ENCODE results near the gene DYRK1B.
"Not testable (repeated sequence)": the region's sequence is repeated elsewhere in the genome, so short reads cannot be mapped to it uniquely, and the experiment has no call there.

The DYRK1B gene

GRCh38 chr19:39818626-39819097, 15.3 kb downstream of the DYRK1B start:
- Histone ChIP-seq H3K4me3 (ENCODE audit: low read length) (no peak overlapping the region), H2BK15ac (replicated peaks; ENCODE audit: low read depth) (no peak overlapping the region), H3K36me3 (ENCODE audit: control insufficient read depth, insufficient read depth, low read length) (no peaks in the 10 kb centered on the region), H2AK5ac (ENCODE audit: low read length) (no peak overlapping the region), H2BK120ac (ENCODE audit: low read depth, low read length) (no peak overlapping the region), H3K79me2 (ENCODE audit: control insufficient read depth, insufficient read depth, low read length) (no peaks in the 10 kb centered on the region), H3K56ac (ENCODE audit: low read length) (no peak overlapping the region), H3K18ac (ENCODE audit: low read length) (no peak overlapping the region), H4K5ac (ENCODE audit: low read length) (no peak overlapping the region), H3K79me1 (ENCODE audit: low read length) (no peaks in the 10 kb centered on the region), H3K4me2 (ENCODE audit: low read length) (no peak overlapping the region), H3K4me1 (ENCODE audit: control insufficient read depth, low read depth, low read length) (no peaks in the 10 kb centered on the region), H3K27ac (ENCODE audit: low read depth, low read length) (no peak overlapping the region), H4K8ac (ENCODE audit: low read depth, low read length) (no peak overlapping the region), H3K4ac (ENCODE audit: low read depth, low read length) (no peak overlapping the region), H3K27me3 (ENCODE audit: insufficient read depth, low read length, poor library complexity) (no peaks in the 10 kb centered on the region), H2BK5ac (ENCODE audit: low read length) (no peak overlapping the region), H3K9ac (ENCODE audit: low read length) (no peak overlapping the region), H3K23ac (ENCODE audit: low read length) (no peak overlapping the region)
- no CpG with 5 or more reads among the region's 4 CpGs for WGBS (ENCODE audit: extremely low coverage, insufficient coverage, low lambda C conversion rate)
- no peak for DNase-seq

GRCh38 chr19:39817888-39818561, 15.9 kb downstream of the DYRK1B start:
- H3K4me3 ChIP-seq (ENCODE audit: low read length): no peak overlapping the region
- no peak overlapping the region for H3K27ac ChIP-seq (ENCODE audit: low read depth, low read length)
- DNase-seq: no peak
- H4K5ac ChIP-seq (ENCODE audit: low read length): no peak overlapping the region
- H2BK120ac ChIP-seq (ENCODE audit: low read depth, low read length): no peak overlapping the region
- no peak overlapping the region for H3K23ac ChIP-seq (ENCODE audit: low read length)
- H3K79me1 ChIP-seq (ENCODE audit: low read length): no peaks in the 10 kb centered on the region
- no peak overlapping the region for H3K18ac ChIP-seq (ENCODE audit: low read length)
- no peaks in the 10 kb centered on the region for H3K79me2 ChIP-seq (ENCODE audit: control insufficient read depth, insufficient read depth, low read length)
- H3K4me1 ChIP-seq (ENCODE audit: control insufficient read depth, low read depth, low read length): no peaks in the 10 kb centered on the region
- H3K56ac ChIP-seq (ENCODE audit: low read length): no peak overlapping the region
- H3K4ac ChIP-seq (ENCODE audit: low read depth, low read length): no peak overlapping the region
- no peak overlapping the region for H2AK5ac ChIP-seq (ENCODE audit: low read length)
- no peak overlapping the region for H2BK15ac ChIP-seq (replicated peaks; ENCODE audit: low read depth)
- no peaks in the 10 kb centered on the region for H3K36me3 ChIP-seq (ENCODE audit: control insufficient read depth, insufficient read depth, low read length)
- H2BK5ac ChIP-seq (ENCODE audit: low read length): no peak overlapping the region
- H3K27me3 ChIP-seq (ENCODE audit: insufficient read depth, low read length, poor library complexity): no peaks in the 10 kb centered on the region
- H3K4me2 ChIP-seq (ENCODE audit: low read length): no peak overlapping the region
- WGBS (ENCODE audit: extremely low coverage, insufficient coverage, low lambda C conversion rate): no CpG with 5 or more reads among the region's 12 CpGs
- H3K9ac ChIP-seq (ENCODE audit: low read length): no peak overlapping the region
- H4K8ac ChIP-seq (ENCODE audit: low read depth, low read length): no peak overlapping the region

DNA sequence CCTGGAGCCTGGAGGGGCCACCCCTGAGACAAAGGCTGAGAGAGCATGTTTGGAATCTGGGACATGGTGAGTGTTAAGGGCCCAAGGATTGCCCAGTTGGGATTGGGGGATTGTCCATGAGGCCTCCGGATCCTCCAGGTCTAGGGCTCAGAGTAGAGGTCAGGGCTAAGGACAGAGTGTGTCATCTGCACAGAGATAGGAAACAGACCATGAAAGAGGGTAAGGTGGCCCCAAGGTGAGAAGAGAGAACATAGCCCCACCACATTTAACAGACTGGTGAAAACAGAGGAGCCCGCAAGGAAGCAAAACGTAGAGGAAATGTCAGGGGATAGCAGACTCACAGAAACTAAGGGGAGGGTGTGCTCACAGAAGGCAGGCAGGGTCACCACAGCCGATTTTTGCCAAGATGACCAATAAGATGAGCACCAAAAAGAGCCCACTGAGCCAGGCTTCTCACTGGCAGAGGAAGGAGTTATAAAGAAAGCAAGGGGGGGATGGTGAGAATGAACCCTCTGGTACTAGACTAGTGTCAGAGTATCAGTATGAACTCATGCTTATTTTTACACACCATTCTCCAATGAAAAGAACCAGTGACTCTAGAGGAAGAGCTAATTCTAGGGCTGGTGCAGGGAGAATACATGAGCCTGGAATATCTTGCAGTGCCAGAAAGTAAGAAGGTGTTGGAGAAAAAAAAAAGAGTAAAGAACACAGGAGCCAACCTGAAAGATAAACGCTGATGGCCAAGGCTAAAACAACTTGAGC, 17.5 kb downstream of the DYRK1B start:
- H2BK15ac ChIP-seq (replicated peaks; ENCODE audit: low read depth): no peak overlapping the region
- no peaks in the 10 kb centered on the region for H3K36me3 ChIP-seq (ENCODE audit: control insufficient read depth, insufficient read depth, low read length)
- H4K5ac ChIP-seq (ENCODE audit: low read length): no peak overlapping the region
- no peaks in the 10 kb centered on the region for H3K4me1 ChIP-seq (ENCODE audit: control insufficient read depth, low read depth, low read length)
- H3K27me3 ChIP-seq (ENCODE audit: insufficient read depth, low read length, poor library complexity): no peaks in the 10 kb centered on the region
- H2BK5ac ChIP-seq (ENCODE audit: low read length): no peak overlapping the region
- H3K9ac ChIP-seq (ENCODE audit: low read length): no peak overlapping the region
- no peak overlapping the region for H2BK120ac ChIP-seq (ENCODE audit: low read depth, low read length)
- no peak overlapping the region for H3K18ac ChIP-seq (ENCODE audit: low read length)
- H3K4me3 ChIP-seq (ENCODE audit: low read length): no peak overlapping the region
- H2AK5ac ChIP-seq (ENCODE audit: low read length): no peak overlapping the region
- H3K56ac ChIP-seq (ENCODE audit: low read length): no peak overlapping the region
- H3K79me1 ChIP-seq (ENCODE audit: low read length): no peaks in the 10 kb centered on the region
- H3K79me2 ChIP-seq (ENCODE audit: control insufficient read depth, insufficient read depth, low read length): no peaks in the 10 kb centered on the region
- no peak overlapping the region for H3K27ac ChIP-seq (ENCODE audit: low read depth, low read length)
- no peak overlapping the region for H3K4ac ChIP-seq (ENCODE audit: low read depth, low read length)
- DNase-seq: no peak
- no CpG with 5 or more reads among the region's 5 CpGs for WGBS (ENCODE audit: extremely low coverage, insufficient coverage, low lambda C conversion rate)
- H4K8ac ChIP-seq (ENCODE audit: low read depth, low read length): no peak overlapping the region
- no peak overlapping the region for H3K4me2 ChIP-seq (ENCODE audit: low read length)
- H3K23ac ChIP-seq (ENCODE audit: low read length): no peak overlapping the region

DNA sequence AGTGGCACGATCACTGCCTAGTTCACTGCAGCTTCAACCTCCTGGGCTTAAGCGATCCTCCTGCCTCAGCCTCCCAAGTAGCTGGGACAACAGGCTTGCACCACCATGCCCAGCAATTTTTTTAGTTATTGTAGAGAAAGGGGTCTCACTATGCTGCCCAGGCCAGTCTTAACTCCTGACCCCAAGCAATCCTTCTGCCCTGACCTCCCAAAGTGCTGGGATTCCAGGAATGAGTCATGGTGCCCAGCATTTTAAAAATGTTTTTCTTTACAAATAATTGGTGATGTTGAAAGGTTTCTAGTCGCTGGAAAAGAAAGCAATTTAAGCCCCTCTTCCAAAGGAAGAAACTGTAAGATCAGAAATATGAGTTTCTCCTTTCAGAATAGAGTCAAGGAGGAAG, 19.4 kb downstream of the DYRK1B start:
- H3K79me2 ChIP-seq (ENCODE audit: control insufficient read depth, insufficient read depth, low read length): no peaks in the 10 kb centered on the region
- H3K4ac ChIP-seq (ENCODE audit: low read depth, low read length): no peak overlapping the region
- no peak overlapping the region for H2BK15ac ChIP-seq (replicated peaks; ENCODE audit: low read depth)
- no peak overlapping the region for H3K27ac ChIP-seq (ENCODE audit: low read depth, low read length)
- H3K23ac ChIP-seq (ENCODE audit: low read length): no peak overlapping the region
- H3K4me1 ChIP-seq (ENCODE audit: control insufficient read depth, low read depth, low read length): no peaks in the 10 kb centered on the region
- DNase-seq: no peak
- no peak overlapping the region for H3K4me3 ChIP-seq (ENCODE audit: low read length)
- no peak overlapping the region for H3K18ac ChIP-seq (ENCODE audit: low read length)
- no peak overlapping the region for H2AK5ac ChIP-seq (ENCODE audit: low read length)
- H3K79me1 ChIP-seq (ENCODE audit: low read length): no peaks in the 10 kb centered on the region
- H2BK5ac ChIP-seq (ENCODE audit: low read length): no peak overlapping the region
- H3K56ac ChIP-seq (ENCODE audit: low read length): no peak overlapping the region
- no peak overlapping the region for H2BK120ac ChIP-seq (ENCODE audit: low read depth, low read length)
- no CpG with 5 or more reads among the region's 3 CpGs for WGBS (ENCODE audit: extremely low coverage, insufficient coverage, low lambda C conversion rate)
- no peak overlapping the region for H3K4me2 ChIP-seq (ENCODE audit: low read length)
- H4K8ac ChIP-seq (ENCODE audit: low read depth, low read length): no peak overlapping the region
- H4K5ac ChIP-seq (ENCODE audit: low read length): no peak overlapping the region
- H3K27me3 ChIP-seq (ENCODE audit: insufficient read depth, low read length, poor library complexity): no peaks in the 10 kb centered on the region
- no peaks in the 10 kb centered on the region for H3K36me3 ChIP-seq (ENCODE audit: control insufficient read depth, insufficient read depth, low read length)
- H3K9ac ChIP-seq (ENCODE audit: low read length): no peak overlapping the region

DNA sequence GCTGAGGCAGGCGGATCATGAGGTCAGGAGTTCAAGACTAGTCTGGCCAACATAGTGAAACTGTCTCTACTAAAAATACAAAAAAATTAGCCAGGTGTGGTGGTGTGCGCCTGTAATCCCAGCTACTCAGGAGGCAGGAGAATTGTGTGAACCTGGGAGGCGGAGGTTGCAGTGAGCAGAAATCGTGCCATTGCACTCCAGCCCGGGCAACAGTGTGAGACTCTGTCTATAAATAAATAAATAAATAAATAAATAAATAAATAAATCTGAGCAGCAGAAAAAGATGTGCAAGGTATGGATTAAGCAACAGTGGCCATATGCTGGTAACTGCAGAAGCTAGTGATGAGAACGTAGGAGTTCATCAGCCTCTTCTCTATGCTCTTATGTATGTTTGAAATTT, 19.9 kb downstream of the DYRK1B start:
- not testable (repeated sequence) for H4K5ac ChIP-seq (ENCODE audit: low read length); H3K4me2 ChIP-seq (ENCODE audit: low read length); H3K4me3 ChIP-seq (ENCODE audit: low read length); H3K27me3 ChIP-seq (ENCODE audit: insufficient read depth, low read length, poor library complexity); H2BK15ac ChIP-seq (replicated peaks; ENCODE audit: low read depth); H3K4me1 ChIP-seq (ENCODE audit: control insufficient read depth, low read depth, low read length); DNase-seq; H3K18ac ChIP-seq (ENCODE audit: low read length); H3K79me2 ChIP-seq (ENCODE audit: control insufficient read depth, insufficient read depth, low read length); H3K56ac ChIP-seq (ENCODE audit: low read length); H4K8ac ChIP-seq (ENCODE audit: low read depth, low read length); H2AK5ac ChIP-seq (ENCODE audit: low read length); H3K4ac ChIP-seq (ENCODE audit: low read depth, low read length); H2BK5ac ChIP-seq (ENCODE audit: low read length); H2BK120ac ChIP-seq (ENCODE audit: low read depth, low read length); H3K23ac ChIP-seq (ENCODE audit: low read length); H3K79me1 ChIP-seq (ENCODE audit: low read length); H3K9ac ChIP-seq (ENCODE audit: low read length); H3K27ac ChIP-seq (ENCODE audit: low read depth, low read length); H3K36me3 ChIP-seq (ENCODE audit: control insufficient read depth, insufficient read depth, low read length)
- no CpG with 5 or more reads among the region's 6 CpGs for WGBS (ENCODE audit: extremely low coverage, insufficient coverage, low lambda C conversion rate)

Measured in mesendoderm (in vitro differentiated cells).